Activated gamma-delta T cell treated with anti-CD3 and anti-CD28 coated beads, Interleukin-2, amount 50 U/mL, for 16 hours (primary cell): ENCODE measurements around the gene C1QBP.
A peak's percentile ranks its signal among the peaks of the same experiment; 100 is the strongest.
"Not testable (repeated sequence)": the region's sequence is repeated elsewhere in the genome, so short reads cannot be mapped to it uniquely, and the experiment has no call there.

ENCODE experiments used
- DNase-seq: peaks from one replicate; pipeline ENCODE4 v3.0.0-alpha.2; 2020; ENCODE audit warnings: low read depth

Gene C1QBP, protein sequence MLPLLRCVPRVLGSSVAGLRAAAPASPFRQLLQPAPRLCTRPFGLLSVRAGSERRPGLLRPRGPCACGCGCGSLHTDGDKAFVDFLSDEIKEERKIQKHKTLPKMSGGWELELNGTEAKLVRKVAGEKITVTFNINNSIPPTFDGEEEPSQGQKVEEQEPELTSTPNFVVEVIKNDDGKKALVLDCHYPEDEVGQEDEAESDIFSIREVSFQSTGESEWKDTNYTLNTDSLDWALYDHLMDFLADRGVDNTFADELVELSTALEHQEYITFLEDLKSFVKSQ

DNA sequence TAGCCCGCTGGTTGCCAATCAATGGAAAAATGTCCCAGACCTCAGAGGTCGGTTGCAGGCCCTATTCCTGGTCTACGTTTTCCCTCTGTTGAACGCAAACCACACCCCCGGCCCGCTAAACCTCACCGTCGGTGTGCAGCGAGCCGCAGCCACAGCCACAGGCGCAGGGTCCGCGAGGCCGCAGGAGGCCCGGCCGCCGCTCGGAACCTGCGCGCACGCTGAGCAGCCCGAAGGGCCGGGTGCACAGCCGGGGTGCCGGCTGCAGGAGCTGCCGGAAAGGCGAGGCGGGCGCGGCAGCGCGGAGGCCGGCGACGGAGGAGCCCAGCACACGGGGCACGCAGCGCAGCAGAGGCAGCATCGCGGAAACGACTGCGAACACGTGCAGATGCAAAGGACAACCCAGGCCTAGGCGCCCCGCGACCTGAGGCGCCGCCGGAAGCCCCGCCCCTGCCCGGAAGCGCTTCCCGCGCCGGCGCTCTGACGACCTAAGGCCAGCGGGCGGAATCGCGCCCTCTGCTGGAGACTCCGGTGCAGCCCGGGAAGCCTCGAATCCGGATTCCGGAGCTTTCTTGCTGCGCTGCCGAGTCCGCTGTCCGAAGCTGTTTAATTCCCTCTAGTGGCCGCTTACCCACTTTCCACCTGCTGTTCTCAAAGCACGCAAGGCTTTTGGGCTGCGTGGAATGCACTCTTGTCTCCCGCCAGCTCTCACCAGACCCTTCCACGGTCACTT, at the start of gene C1QBP:
Gene C1QBP, minus strand, starts transcription at position 440 of the 730 bp plus-strand sequence. Its CDS starts 82 bp downstream, at position 358.
- DNase-seq: peak; percentile 88

DNA sequence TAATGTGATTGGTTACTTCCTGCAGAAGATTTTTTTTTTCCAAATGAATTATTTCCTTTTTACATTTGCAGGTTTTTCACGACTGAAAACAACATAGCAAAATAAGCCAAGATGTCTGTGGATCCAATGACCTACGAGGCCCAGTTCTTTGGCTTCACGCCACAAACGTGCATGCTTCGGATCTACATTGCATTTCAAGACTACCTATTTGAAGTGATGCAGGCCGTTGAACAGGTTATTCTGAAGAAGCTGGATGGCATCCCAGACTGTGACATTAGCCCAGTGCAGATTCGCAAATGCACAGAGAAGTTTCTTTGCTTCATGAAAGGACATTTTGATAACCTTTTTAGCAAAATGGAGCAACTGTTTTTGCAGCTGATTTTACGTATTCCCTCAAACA, 49.8 kb upstream of the C1QBP start:
- no peak for DNase-seq

DNA sequence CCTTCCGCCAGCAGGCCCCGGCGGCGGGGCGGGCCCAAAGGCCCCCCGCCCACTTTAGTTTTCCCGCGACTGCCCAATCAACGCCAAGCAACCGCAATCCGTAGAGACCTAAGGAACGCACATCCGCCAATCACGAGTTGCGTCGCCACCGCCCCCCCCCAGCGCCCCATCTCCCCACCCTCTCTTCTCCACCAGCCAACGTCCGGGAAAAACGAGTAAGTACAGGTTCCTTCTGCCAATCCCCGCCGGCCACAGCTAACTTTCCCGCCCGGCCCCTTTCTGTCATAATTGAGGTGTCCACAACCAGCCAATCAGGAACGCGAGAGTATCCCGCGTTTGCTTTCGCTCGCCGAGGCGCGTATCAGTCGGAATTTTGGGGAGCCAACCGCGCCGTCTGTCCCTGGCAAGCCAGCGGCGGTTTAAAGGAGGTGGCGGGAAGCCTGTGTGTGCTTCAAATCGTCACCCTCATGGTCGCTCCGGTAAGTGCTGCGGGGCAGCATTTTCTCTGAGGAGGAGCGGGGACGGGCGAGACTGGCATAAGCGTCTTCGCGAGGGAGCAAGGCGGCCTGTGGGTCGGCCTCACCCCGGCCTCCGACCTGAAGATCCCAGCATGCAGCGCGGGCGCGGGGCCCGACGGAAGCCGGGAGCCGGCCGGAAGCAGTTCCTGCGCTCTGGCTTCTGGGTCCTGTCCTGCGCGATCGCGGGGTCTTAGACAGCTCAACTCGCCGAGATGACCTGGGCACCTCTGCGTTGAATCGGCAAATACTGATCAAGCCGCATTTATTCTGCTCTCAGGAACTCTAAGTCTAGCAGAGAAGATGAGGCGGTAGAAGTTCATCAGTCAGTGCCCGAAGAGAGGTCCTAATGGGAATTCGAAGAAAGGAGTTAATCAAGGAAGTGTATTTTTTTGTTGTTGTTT, 47.5 kb upstream of the C1QBP start, which contains the start of gene MIS12:
Gene MIS12, plus strand, starts transcription at position 361 of the 919 bp plus-strand sequence. CDS start 2,297 bp downstream, outside the sequence.
- DNase-seq: peak; percentile 97

DNA sequence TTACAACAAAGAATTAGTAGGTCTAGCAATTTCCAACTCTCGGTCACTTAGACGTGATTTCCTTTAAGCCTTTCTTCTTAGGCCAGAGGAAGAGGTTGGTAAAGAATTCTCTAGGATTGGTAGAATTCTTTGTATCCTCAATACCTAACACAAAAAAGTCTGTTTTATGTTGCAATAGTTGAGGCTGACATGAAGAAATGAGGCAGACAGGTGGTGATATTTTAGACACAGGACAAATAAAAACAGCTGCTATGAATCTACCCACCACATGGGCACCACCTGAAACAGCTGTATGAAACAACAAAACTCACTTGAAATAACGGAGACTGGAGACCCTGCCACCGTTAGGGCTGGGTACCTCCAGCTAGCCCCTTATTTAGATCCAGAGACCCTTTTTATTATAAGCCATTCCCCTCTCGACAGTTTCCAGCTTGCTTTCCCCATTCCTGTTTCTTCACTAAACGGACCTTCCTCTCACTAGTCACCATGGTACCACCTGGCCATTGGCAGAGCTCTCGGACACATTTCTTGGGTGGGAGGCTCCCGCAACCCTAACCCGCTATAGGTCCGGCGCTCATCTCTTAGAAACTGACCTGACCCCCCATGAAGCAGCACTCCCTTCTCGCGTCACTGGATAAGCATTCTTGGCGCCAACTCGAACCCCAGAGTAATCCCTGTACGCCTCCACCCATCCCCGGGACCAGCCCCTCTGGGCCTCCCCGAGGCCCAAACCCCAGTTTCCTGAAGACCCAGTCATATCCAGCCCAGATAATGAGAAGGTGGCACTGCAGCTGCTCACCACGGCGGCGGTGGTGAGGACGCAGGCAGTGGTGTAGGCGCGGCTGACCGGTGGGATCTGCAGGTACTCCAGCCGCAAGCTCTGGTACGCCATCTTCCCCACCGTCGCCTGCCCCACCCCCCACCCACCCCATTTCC, 46.6 kb upstream of the C1QBP start, which contains the start of gene DERL2:
Gene DERL2, minus strand, starts transcription at position 909 of the 936 bp plus-strand sequence. Its CDS starts 17 bp downstream, at position 892.
- DNase-seq: no peak

DNA sequence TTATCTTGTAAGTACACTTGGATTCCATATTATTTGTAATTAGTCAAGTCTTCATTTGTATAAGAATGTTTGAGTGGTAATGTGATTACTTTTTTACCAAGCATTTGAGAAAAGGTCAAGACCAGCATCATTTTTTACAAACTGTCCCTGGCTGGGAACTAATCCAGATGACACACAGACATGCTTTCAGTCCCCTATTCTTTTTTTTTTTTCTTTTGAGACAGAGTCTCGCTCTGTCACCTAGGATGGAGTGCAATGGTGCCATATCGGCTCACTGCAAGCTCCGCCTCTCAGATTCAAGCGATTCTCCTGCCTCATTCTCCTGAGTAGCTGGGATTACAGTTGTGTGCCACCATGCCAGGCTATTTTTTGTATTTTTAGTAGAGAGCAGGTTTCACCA, 42.5 kb upstream of the C1QBP start:
- no peak for DNase-seq

DNA sequence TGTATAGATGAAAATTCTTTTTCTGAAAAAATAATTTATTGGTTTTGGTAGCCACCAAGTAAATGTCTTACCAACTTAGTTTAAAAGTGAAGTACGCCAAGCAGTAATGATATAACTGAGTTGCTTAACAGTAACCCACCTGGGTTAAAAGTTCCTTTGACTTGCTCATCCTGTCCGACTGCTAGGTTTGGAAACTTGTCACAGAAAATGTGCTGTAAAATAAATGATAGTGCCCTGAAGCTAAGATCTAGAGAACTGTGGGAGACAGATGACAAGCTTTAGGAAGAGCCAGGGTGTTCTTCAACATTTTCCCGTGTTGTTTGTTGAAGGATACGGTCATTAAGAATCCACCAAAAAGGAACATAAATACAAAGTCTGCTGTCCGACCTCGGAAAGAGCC, 42.0 kb upstream of the C1QBP start:
- no peak for DNase-seq

DNA sequence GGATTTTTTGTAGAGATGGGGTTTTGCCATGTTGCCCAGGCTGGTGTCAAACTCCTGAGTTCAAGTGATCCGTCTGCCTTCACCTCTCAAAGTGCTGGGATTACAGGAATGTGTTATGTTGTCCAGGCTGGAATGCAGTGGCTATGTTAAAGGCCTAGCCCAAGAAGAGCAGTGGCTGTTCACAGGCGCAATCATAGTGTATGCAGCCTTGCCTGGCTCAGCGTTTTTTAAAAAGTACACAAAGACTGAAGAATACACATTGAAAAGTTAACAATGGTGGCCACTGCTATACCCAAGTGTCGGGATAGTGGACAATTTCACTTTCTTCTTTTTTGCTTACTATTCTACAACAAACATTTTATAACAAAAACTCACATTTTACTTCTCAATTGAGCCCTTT, 40.0 kb upstream of the C1QBP start:
- no peak for DNase-seq

DNA sequence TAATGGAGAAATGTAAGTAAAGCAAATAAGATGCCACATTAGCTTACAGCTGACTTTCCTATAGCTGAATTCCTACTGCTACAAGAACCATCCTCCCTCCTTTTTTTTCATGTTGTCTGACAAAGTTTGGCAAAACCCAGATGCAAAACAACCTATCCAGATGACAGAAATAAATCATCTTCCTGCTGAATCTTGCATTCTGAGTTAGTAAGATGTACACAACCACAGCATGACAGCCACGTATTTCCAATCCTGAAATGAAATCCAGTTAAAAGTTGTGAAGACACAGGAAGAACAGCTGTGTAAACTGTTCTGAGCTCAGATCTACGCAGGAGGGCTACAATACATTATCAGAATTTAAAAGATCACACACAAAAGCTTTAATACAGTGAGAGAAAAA, 35.0 kb upstream of the C1QBP start:
- DNase-seq: no peak

DNA sequence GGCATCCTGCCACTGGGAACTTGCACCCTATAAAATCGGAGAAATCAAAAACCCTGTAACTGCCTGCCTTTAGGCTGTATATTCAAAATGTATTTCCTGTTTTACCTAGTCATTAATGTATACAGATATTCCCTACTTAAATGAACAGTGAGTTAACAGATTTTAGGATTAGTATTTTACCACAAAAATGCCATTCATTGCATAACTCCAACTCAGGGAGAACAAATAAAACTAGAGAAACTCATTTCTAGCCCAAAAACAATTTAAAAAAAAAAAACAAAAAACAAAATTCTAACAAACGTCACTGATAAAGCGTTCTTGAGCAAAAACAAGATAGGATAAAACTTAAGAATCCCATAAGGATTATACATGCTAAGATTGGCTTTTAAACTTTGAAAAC, 33.6 kb upstream of the C1QBP start:
- no peak for DNase-seq

DNA sequence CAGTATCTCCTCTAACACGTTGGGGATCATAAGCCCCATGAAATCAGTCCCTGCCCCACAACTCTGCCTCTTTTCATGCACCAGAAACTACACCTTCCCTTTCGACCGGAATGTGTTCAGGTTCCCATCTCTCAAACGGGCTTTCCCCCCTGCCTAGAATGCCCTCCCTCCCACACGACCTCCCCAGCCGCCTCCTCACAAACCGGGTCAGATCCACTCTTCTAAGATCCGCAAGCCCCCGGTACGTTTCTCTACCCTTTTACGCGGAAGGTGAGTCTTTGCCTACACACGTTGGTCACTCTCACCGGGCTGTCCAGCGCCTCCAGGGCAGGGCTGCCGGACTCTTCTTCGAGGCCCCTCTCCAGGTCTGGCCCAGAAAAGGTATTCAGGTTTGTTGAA, 29.1 kb upstream of the C1QBP start:
- DNase-seq: no peak

DNA sequence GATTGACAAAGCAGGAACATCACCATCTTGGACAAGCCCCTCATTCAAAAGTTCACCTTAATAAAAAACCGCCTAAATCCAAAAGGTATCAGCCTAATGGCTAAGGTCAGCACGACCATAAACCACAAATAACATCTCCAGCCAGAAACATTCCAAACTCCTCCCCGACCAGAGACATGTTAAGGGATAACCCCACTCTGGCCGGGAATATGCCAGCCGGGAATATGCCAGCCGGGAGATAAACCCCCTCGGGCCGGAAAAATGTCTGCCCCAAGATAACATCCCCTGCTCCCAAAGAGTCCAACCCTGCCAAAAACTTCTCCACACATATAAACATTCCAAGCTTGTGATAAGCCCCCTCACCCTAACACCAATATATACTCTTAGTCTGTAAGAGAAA, 28.5 kb upstream of the C1QBP start:
- DNase-seq: no peak

DNA sequence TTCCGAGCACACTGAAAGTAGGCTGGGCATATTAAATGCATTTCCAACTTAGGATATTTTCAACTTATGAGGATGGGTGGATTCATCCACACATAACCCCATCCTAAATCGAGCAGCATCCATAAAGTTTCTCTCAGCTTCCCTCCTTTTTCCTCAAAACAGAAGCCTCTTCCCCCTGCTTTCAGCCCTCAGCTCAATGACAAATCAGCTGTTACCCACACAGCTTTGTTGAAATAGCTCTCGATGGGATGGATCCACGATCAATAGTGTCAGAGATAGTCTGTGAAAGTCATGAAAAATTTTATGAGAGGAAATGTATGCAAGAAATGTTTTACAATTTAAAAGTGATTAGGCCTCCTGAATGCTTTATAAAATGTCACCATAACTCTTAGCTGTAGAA, 27.3 kb upstream of the C1QBP start:
- DNase-seq: no peak

DNA sequence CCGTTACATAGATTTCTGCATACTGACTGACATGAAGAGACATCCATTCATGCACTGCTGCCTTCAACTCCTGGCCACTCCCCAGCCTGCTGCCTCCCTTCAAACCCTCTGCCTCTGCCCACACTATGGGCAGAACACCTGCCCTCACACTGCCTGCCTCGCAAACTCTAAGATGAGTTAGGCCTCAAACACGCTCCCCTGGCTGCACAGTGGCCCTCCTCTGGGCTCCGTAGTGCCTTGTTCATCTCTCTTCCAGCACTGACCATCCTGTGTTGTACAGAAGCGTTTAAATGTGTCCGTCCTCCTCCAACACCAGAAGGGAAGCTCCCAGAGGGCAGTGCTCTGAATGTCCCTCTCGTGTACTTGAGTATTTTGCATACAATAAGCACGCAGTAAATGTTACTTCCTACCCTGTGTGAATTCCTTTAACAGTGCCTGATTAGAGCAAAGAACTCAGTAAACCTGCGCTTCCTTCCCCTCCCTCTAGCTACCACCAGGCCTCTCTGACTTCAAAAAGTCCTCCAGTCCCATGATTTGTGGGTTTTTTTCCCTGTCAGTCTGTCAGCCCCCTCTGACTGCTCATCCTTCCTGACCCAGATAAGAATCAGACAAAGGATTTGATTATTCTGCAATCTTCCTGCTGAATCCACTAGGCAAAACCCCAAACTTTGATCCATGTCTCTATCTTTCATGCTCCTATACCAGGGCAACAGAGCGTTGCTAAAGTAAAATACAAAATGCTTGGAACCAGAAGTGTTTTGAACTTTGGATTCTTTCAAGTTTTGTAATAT, 26.0 kb upstream of the C1QBP start:
- DNase-seq: no peak

DNA sequence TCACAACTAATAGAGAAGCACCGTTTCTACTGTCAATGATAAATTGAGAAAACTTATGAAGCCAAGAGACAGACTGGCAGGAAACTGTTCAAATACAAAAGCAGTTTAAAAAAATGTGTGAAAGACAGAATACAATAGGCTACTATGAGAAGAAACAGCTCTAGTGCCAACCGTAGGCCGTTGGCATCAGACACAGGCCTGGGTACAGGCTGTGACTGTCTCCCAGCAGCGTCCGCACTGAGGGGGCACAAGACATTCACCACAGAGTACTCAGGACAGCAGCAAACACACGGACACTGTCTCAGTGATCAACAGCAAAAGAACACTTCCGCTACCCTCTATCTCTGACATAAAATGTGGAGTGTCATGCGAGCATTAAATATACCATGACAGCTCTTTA, 7.8 kb upstream of the C1QBP start:
- no peak for DNase-seq

DNA sequence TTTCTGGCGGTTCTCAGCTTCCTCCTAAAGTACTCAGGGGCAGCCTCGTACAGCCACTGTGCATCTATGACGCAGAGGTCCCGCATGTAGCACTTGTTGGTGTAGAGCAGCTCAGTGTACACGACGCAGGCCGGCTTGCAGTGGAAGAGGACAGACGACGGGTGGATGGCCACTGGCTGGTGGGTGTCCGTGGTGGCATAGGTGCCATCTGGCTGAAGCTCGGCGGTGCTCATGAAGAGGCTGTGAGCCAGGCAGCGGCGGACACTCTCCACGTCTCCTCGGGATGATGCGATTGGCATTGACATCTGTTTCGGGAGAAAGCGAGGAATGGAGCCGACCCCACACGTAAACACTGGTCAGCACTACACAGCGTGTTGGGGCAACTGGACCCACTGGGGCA, 5.3 kb upstream of the C1QBP start:
- DNase-seq: no peak

DNA sequence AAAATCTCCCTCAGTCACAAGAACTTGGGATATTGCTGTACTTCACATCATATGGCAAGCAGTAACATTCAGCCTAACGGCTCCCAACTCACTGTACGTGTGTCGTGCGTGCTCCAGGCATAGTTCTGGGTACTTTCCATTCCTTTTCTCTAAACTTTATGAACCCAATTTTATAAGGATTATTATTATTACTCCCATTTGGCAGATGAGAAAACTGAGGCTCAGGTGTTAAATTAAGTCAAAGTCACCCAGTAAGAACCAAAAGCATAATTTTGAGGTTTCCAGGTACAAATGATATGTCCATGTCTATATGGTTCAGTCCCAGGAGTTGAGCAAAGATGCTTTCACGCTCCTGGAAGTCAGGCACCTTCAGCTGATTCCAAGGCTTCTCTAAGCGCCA, 4.8 kb upstream of the C1QBP start:
- DNase-seq: no peak

DNA sequence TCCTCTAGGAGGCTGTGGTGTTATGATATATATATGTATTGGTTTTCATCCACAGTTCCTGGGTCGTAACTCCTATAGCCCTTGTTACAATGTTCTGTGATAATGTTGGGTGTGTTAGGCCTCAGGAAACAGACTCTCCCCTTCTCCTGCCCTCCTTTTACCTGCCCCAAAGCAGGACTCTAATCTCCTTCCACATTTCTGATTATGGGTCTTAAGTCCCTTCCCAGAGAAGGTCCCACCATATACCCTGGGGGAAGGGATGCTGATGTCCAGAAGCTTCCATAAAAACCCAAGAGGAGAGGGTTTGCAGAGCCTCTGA, 450 bp upstream of the C1QBP start:
- DNase-seq: no peak

DNA sequence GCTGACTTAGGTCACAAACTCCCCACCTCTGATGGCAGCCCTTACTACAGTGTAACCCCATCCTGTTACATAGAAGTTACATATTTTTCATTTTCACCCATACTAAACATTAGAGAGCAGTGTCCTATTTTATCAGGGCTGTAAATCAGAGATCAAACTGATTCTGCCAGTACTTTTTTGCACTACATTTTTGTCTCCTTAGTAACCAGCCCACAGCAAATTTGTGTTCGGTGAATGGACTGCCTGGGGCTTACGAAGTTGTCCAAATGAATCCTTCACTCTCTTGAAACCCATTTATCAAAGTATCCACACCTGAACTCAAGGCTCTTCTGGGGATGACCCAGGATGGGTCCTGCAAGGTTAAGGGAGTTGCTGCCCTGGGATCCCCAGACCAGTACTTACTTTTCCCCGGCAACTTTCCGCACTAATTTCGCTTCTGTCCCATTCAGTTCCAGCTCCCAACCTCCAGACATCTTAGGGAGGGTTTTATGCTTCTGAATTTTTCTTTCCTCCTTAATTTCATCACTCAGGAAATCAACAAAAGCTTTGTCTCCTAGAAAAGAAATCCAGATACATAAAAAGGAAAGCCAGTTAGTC, 1.1 kb downstream of the C1QBP start:
- no peak for DNase-seq

DNA sequence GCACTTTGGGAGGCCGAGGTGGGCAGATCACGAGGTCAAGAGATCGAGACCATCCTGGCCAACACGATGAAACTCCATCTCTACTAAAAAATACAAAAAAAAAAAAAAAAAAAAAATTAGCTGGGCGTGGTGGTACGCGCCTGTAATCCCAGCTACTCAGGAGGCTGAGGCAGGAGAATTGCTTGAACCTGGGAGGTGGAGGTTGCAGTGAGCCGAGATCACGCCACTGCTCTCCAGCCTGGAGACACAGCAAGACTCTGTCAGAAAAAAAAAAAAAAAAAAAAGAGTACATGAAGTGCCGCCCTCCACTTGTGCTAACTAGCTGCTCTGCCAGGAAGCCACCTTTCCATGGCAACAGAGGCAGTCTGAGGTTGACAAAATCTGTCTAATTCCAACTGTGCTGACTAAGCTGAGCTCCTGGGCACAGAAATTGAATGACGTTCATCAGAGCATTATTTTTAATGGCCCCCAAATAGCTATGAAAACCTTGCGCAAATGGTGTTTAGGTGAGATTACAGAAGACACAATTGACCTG, 3.1 kb downstream of the C1QBP start:
- not testable (repeated sequence) for DNase-seq

DNA sequence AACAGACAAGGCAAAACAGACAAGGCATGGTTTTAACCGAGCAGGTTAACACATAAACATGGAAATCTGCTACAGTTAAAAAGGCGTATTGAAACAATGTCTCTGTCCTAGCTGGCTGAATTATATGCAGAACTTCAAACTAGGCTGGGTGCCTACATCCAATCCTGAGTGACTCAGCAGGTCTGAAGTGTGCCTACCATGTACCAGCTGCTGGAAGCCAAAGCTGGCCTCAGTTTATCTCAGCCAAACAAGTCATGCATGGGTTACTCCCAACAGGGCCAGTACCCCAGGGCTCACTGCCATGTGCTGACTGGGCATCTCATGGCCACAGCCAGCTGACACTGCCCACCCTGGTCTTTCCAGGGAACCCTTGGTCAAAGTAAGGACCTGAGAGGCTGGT, 4.0 kb downstream of the C1QBP start:
- no peak for DNase-seq
